ENCODE results near the gene PPP2R3C. TPM values are rescaled to one million over a fixed set of nuclear protein-coding genes. Genes with fewer than 3 reads are reported as not detected.

Gene PPP2R3C
- total and polyA plus RNA-seq, 2 of the 13 experiments (the other 11 are each of a cell fraction or from before 2014, with no cell fraction given): 63.4 to 102 TPM

GRCh38 chr14:35051796-35052195 lies 70.0 kb downstream of the PPP2R3C start (continued):
- 0 out of 2 replicates have a peak, but pooled peaks have one; percentile 4 for TF ChIP-seq ARID5B (CRISPR knock-in tag; IDR thresholded peaks at IDR 0.05)
- TF ChIP-seq RERE (CRISPR knock-in tag; IDR thresholded peaks at IDR 0.05; ENCODE audit: low read depth): peak; percentile 64; the same call in 1 of the 2 replicates
- TF ChIP-seq ZNF253 (CRISPR knock-in tag; IDR thresholded peaks at IDR 0.05; ENCODE audit: borderline replicate concordance): no peak
- TF ChIP-seq NFRKB (IDR thresholded peaks at IDR 0.05): no peak
- TF ChIP-seq TEF (CRISPR knock-in tag; IDR thresholded peaks at IDR 0.05): 0 out of 2 replicates have a peak, but pooled peaks have one; percentile 22
- TF ChIP-seq SOX13 (IDR thresholded peaks at IDR 0.05): no peak
- peak in 1 of 2 experiments; percentile 64; a peak in 1 of 4 replicates for TF ChIP-seq SOX13 (CRISPR knock-in tag; conservative IDR thresholded peaks at IDR 0.05 in 1 of 2, IDR thresholded peaks at IDR 0.05 in 1 of 2)
- TF ChIP-seq RFXAP (CRISPR knock-in tag; IDR thresholded peaks at IDR 0.05; ENCODE audit: borderline replicate concordance): no peak
- no peak for TF ChIP-seq ZSCAN30 (CRISPR knock-in tag; IDR thresholded peaks at IDR 0.05)
- TF ChIP-seq ZGPAT (CRISPR knock-in tag; IDR thresholded peaks at IDR 0.05): 0 out of 2 replicates have a peak, but pooled peaks have one; percentile 3
- no peak for TF ChIP-seq SP140L (CRISPR knock-in tag; IDR thresholded peaks at IDR 0.05; ENCODE audit: borderline replicate concordance)
- no peak for TF ChIP-seq ZNF12 (CRISPR knock-in tag; IDR thresholded peaks at IDR 0.05)
- no peak for TF ChIP-seq ZBTB33 (CRISPR knock-in tag; IDR thresholded peaks at IDR 0.05)
- peak; percentile 38; the same call in 1 of the 2 replicates for TF ChIP-seq ZNF503 (CRISPR knock-in tag; IDR thresholded peaks at IDR 0.05)
